IMR-90 (cell line): ENCODE results near the gene SPTBN5.

Experiments
- BHLHE40 ChIP-seq: fragments of 150-350 bp; IDR thresholded peaks from 2 replicates; pipeline ENCODE4 v1.6.1; 2016; ENCODE audit warnings: mild to moderate bottlenecking, low read depth, low read length
- CEBPB ChIP-seq: IDR thresholded peaks from 2 replicates; pipeline ENCODE4 v1.6.1; 2012; ENCODE audit warnings: low read depth, low read length, improper control_type of control experiment
- CTCF ChIP-seq: conservative IDR thresholded peaks from 2 replicates; pipeline ENCODE4 v1.5.1; 2012; ENCODE audit warnings: mild to moderate bottlenecking, low read depth, low read length, improper control_type of control experiment
- ELK1 ChIP-seq: fragments of 150-350 bp; IDR thresholded peaks from 2 replicates; pipeline ENCODE4 v1.6.1; 2016; ENCODE audit warnings: low read depth, mild to moderate bottlenecking, low read length, moderate library complexity, borderline replicate concordance
- FOS ChIP-seq: fragments of 150-350 bp; IDR thresholded peaks from 2 replicates; pipeline ENCODE4 v1.6.1; 2016; ENCODE audit warnings: low read depth, low read length
- MAZ ChIP-seq: IDR thresholded peaks from 2 replicates; pipeline ENCODE4 v1.6.1; 2012; ENCODE audit warnings: low read depth, mild to moderate bottlenecking, low read length, improper control_type of control experiment, moderate library complexity, borderline replicate concordance
- MXI1 ChIP-seq: IDR thresholded peaks from 2 replicates; pipeline ENCODE4 v1.6.1; 2012; ENCODE audit warnings: low read depth, mild to moderate bottlenecking, low read length, moderate library complexity, borderline replicate concordance
- NFE2L2 ChIP-seq: fragments of 150-350 bp; IDR thresholded peaks from 2 replicates; pipeline ENCODE4 v1.6.1; 2016; ENCODE audit warnings: low read depth, mild to moderate bottlenecking, low read length
- POLR2A ChIP-seq: IDR thresholded peaks from 2 replicates; pipeline ENCODE4 v1.6.1; 2012; ENCODE audit warnings: mild to moderate bottlenecking, low read depth, low read length
- RAD21 ChIP-seq: IDR thresholded peaks from 2 replicates; pipeline ENCODE4 v1.6.1; 2012; ENCODE audit warnings: low read length, improper control_type of control experiment
- RCOR1 ChIP-seq: IDR thresholded peaks from 2 replicates; pipeline ENCODE4 v1.6.1; 2012; ENCODE audit warnings: mild to moderate bottlenecking, low read length, improper control_type of control experiment; ENCODE audit not compliant: insufficient replicate concordance
- RFX5 ChIP-seq: IDR thresholded peaks from 2 replicates; pipeline ENCODE4 v1.8.0; 2012; ENCODE audit warnings: low read depth, mild to moderate bottlenecking, low read length, moderate library complexity
- SMC3 ChIP-seq: fragments of 150-350 bp; IDR thresholded peaks from 2 replicates; pipeline ENCODE4 v1.6.1; 2016; ENCODE audit warnings: low read depth, mild to moderate bottlenecking, antibody characterized with exemption, low read length, moderate library complexity
- USF2 ChIP-seq: fragments of 150-350 bp; IDR thresholded peaks from 2 replicates; pipeline ENCODE4 v1.6.1; 2017; ENCODE audit warnings: mild to moderate bottlenecking, antibody characterized with exemption, low read length, low read depth

- no peak for TF ChIP-seq CTCF
- no peak for TF ChIP-seq RFX5
- no peak for TF ChIP-seq POLR2A
- no peak for TF ChIP-seq ELK1
- TF ChIP-seq USF2 = no peak
- TF ChIP-seq CEBPB = no peak
- no peak for TF ChIP-seq SMC3
- TF ChIP-seq RCOR1 = no peak
- no peak for TF ChIP-seq MAZ
- TF ChIP-seq BHLHE40 = no peak
- no peak for TF ChIP-seq MXI1
- no peak for TF ChIP-seq FOS
- no peak for TF ChIP-seq RAD21
- TF ChIP-seq NFE2L2 = no peak
These were observed 18.0 kb upstream of the SPTBN5 start for GRCh38 chr15:41911691-41912345.
